Muscle layer of colon (tissue), 2 donors: ENCODE measurements around the gene CAT.

ENCODE experiments used
- H3K27ac ChIP-seq: one replicate; pipeline ENCODE4 v1.7.0; 2013; ENCODE audit warnings: low read depth, mild to moderate bottlenecking, low read length, moderate library complexity
- H3K27me3 ChIP-seq, 2 donors: one replicate each; pipeline ENCODE4 v1.7.0; 2013; ENCODE audit warnings: low read length in 2 of 2, mild to moderate bottlenecking in 2 of 2; ENCODE audit not compliant: insufficient read depth in 2 of 2, control insufficient read depth in 1 of 2
- H3K36me3 ChIP-seq: one replicate; pipeline ENCODE4 v1.7.0; 2013; ENCODE audit warnings: mild to moderate bottlenecking, low read length; ENCODE audit not compliant: insufficient read depth
- H3K4me1 ChIP-seq: one replicate; pipeline ENCODE4 v1.7.0; 2013; ENCODE audit warnings: mild to moderate bottlenecking, low read length; ENCODE audit not compliant: insufficient read depth
- H3K4me3 ChIP-seq, 2 donors: one replicate each; pipeline ENCODE4 v1.7.0; 2013; ENCODE audit warnings: low read length in 2 of 2, low read depth in 1 of 2, mild to moderate bottlenecking in 1 of 2, moderate library complexity in 1 of 2
- H3K9ac ChIP-seq: one replicate; pipeline ENCODE4 v1.7.0; 2013; ENCODE audit warnings: low read length
- H3K9me3 ChIP-seq: one replicate; pipeline ENCODE4 v1.7.0; 2013; ENCODE audit warnings: mild to moderate bottlenecking, low read length
- donor health status: abdominal sarcoma.
- donor health status: Adenocarcinoma of cecum.

Gene CAT

GRCh38 chr11:34461215-34461614, 22.5 kb downstream of the CAT start:
- Histone ChIP-seq H3K9me3 (no peaks in the 10 kb centered on the region), H3K27ac (no peak overlapping the region), H3K4me3 (no peak overlapping the region), H3K9ac (no peak overlapping the region), H3K36me3 (peaks cover 85% of the 10 kb centered on the region), H3K27me3 (no peaks in the 10 kb centered on the region), H3K4me1 (no peaks in the 10 kb centered on the region)

GRCh38 chr11:34464591-34465051, 25.9 kb downstream of the CAT start:
- no peaks in the 10 kb centered on the region for H3K9me3 ChIP-seq
- H3K36me3 ChIP-seq = peaks cover 81% of the 10 kb centered on the region
- no peaks in the 10 kb centered on the region for H3K4me1 ChIP-seq
- H3K9ac ChIP-seq = no peak overlapping the region
- no peak overlapping the region for H3K27ac ChIP-seq
- no peak overlapping the region for H3K4me3 ChIP-seq
- H3K27me3 ChIP-seq = no peaks in the 10 kb centered on the region

- H3K4me3 ChIP-seq = no peak overlapping the region
- H3K4me1 ChIP-seq = no peaks in the 10 kb centered on the region
- H3K27me3 ChIP-seq = no peaks in the 10 kb centered on the region
- H3K9ac ChIP-seq = no peak overlapping the region
- H3K9me3 ChIP-seq = no peaks in the 10 kb centered on the region
- H3K36me3 ChIP-seq = peaks cover 78% of the 10 kb centered on the region
- no peak overlapping the region for H3K27ac ChIP-seq
Observed at GRCh38 chr11:34466802-34467488, 28.2 kb downstream of the CAT start.

GRCh38 chr11:34468209-34468841, 29.6 kb downstream of the CAT start:
- H3K27ac ChIP-seq = no peak overlapping the region
- no peak overlapping the region for H3K4me3 ChIP-seq
- no peaks in the 10 kb centered on the region for H3K27me3 ChIP-seq
- no peak overlapping the region for H3K9ac ChIP-seq
- no peaks in the 10 kb centered on the region for H3K9me3 ChIP-seq
- H3K4me1 ChIP-seq = no peaks in the 10 kb centered on the region
- H3K36me3 ChIP-seq = peaks cover 74% of the 10 kb centered on the region

GRCh38 chr11:34473603-34474169, 35.0 kb downstream of the CAT start:
- H3K36me3 ChIP-seq = peaks cover 35% of the 10 kb centered on the region
- H3K4me3 ChIP-seq = no peak overlapping the region
- no peak overlapping the region for H3K27ac ChIP-seq
- peaks cover 4% of the 10 kb centered on the region for H3K4me1 ChIP-seq
- no peaks in the 10 kb centered on the region for H3K27me3 ChIP-seq
- H3K9ac ChIP-seq = no peak overlapping the region
- H3K9me3 ChIP-seq = no peaks in the 10 kb centered on the region

GRCh38 chr11:34475656-34476055, 36.9 kb downstream of the CAT start:
- Histone ChIP-seq H3K4me1 (peaks cover 4% of the 10 kb centered on the region), H3K9ac (no peak overlapping the region), H3K4me3 (no peak overlapping the region), H3K27me3 (no peaks in the 10 kb centered on the region), H3K27ac (no peak overlapping the region), H3K9me3 (no peaks in the 10 kb centered on the region), H3K36me3 (peaks cover 16% of the 10 kb centered on the region)

- H3K4me3 ChIP-seq = no peak overlapping the region
- no peak overlapping the region for H3K9ac ChIP-seq
- no peak overlapping the region for H3K27ac ChIP-seq
- H3K27me3 ChIP-seq = no peaks in the 10 kb centered on the region
- peaks cover 4% of the 10 kb centered on the region for H3K4me1 ChIP-seq
- H3K9me3 ChIP-seq = no peaks in the 10 kb centered on the region
- peaks cover 7% of the 10 kb centered on the region for H3K36me3 ChIP-seq
Observed at GRCh38 chr11:34476849-34477248, 38.1 kb downstream of the CAT start.

- no peaks in the 10 kb centered on the region for H3K9me3 ChIP-seq
- H3K4me3 ChIP-seq = no peak overlapping the region
- no peak overlapping the region for H3K27ac ChIP-seq
- H3K9ac ChIP-seq = no peak overlapping the region
- no peaks in the 10 kb centered on the region for H3K27me3 ChIP-seq
- peaks cover 4% of the 10 kb centered on the region for H3K4me1 ChIP-seq
- no peaks in the 10 kb centered on the region for H3K36me3 ChIP-seq
Observed at GRCh38 chr11:34478845-34479663, 40.3 kb downstream of the CAT start.

- H3K4me1 ChIP-seq = peaks cover 4% of the 10 kb centered on the region
- H3K9ac ChIP-seq = no peak overlapping the region
- H3K36me3 ChIP-seq = no peaks in the 10 kb centered on the region
- no peak overlapping the region for H3K27ac ChIP-seq
- H3K9me3 ChIP-seq = no peaks in the 10 kb centered on the region
- no peaks in the 10 kb centered on the region for H3K27me3 ChIP-seq
- no peak overlapping the region for H3K4me3 ChIP-seq
Observed at GRCh38 chr11:34480314-34480713, 41.6 kb downstream of the CAT start.

GRCh38 chr11:34481307-34481706, 42.6 kb downstream of the CAT start:
- Histone ChIP-seq H3K36me3 (no peaks in the 10 kb centered on the region), H3K9ac (no peak overlapping the region), H3K27ac (no peak overlapping the region), H3K27me3 (no peaks in the 10 kb centered on the region), H3K4me3 (no peak overlapping the region), H3K9me3 (no peaks in the 10 kb centered on the region), H3K4me1 (no peaks in the 10 kb centered on the region)

- no peaks in the 10 kb centered on the region for H3K36me3 ChIP-seq
- no peak overlapping the region for H3K9ac ChIP-seq
- H3K27ac ChIP-seq = no peak overlapping the region
- no peaks in the 10 kb centered on the region for H3K27me3 ChIP-seq
- no peak overlapping the region for H3K4me3 ChIP-seq
- no peaks in the 10 kb centered on the region for H3K4me1 ChIP-seq
- H3K9me3 ChIP-seq = no peaks in the 10 kb centered on the region
Observed at GRCh38 chr11:34483106-34483874, 44.6 kb downstream of the CAT start.
